Natural killer cell (primary cell): ENCODE results near the gene GADD45A. TPM values are rescaled to one million over a fixed set of nuclear protein-coding genes. Genes with fewer than 3 reads are reported as not detected.

Experiments
- ATAC-seq, 3 donors: fragments of 150-1000 bp in 2 of 3; fragments of 200-7000 bp in 1 of 3; cut with Tn5 transposase; 1 replicate in 1 of 3; 2 replicates in 2 of 3; pipeline ENCODE4 v1.10.0; 2021; ENCODE audit warnings: mild to moderate bottlenecking in 2 of 3, moderate library complexity in 2 of 3
- DNase-seq, 2 donors: peaks; one replicate each; pipeline versions ENCODE4 v3.0.0 to v3.0.0-alpha.2; 2013 to 2021; ENCODE audit warnings: mixed read lengths in 1 of 2
- H3K27ac ChIP-seq: one replicate; pipeline ENCODE4 v1.5.1; 2013; ENCODE audit warnings: mild to moderate bottlenecking, low read length
- H3K27me3 ChIP-seq: one replicate; pipeline ENCODE4 v1.6.1; 2013; ENCODE audit warnings: low read length; ENCODE audit not compliant: control insufficient read depth, insufficient read depth
- H3K36me3 ChIP-seq: one replicate; pipeline ENCODE4 v1.6.1; 2013; ENCODE audit warnings: low read length; ENCODE audit not compliant: control insufficient read depth, insufficient read depth
- H3K4me1 ChIP-seq: one replicate; pipeline ENCODE4 v1.6.1; 2013; ENCODE audit warnings: low read length; ENCODE audit not compliant: control insufficient read depth, insufficient read depth
- H3K4me3 ChIP-seq: one replicate; pipeline ENCODE4 v1.5.1; 2013; ENCODE audit warnings: low read length
- H3K9me3 ChIP-seq: one replicate; pipeline ENCODE4 v1.6.1; 2013; ENCODE audit warnings: low read length; ENCODE audit not compliant: control insufficient read depth, insufficient read depth
- H3K27ac Mint-ChIP-seq, 2 donors: one replicate each; pipeline ENCODE4 v1.8.0; 2022; ENCODE audit warnings: mild to moderate bottlenecking in 2 of 2, mixed read lengths in 2 of 2, moderate library complexity in 1 of 2
- H3K27me3 Mint-ChIP-seq, 2 donors: one replicate each; pipeline ENCODE4 v1.8.0; 2022; ENCODE audit warnings: low read depth in 2 of 2, mixed read lengths in 2 of 2
- H3K36me3 Mint-ChIP-seq: one replicate; pipeline ENCODE4 v1.8.0; 2022; ENCODE audit warnings: mixed read lengths
- H3K4me1 Mint-ChIP-seq, 2 donors: one replicate each; pipeline ENCODE4 v1.8.0; 2022; ENCODE audit warnings: mixed read lengths in 2 of 2
- H3K4me3 Mint-ChIP-seq: one replicate; pipeline ENCODE4 v1.8.0; 2022; ENCODE audit warnings: mild to moderate bottlenecking, moderate library complexity, mixed read lengths
- H3K9me3 Mint-ChIP-seq, 2 donors: one replicate each; pipeline ENCODE4 v1.8.0; 2022; ENCODE audit warnings: mixed read lengths in 2 of 2
- CTCF ChIP-seq: fragments of 200-600 bp; IDR thresholded peaks from one replicate; pipeline ENCODE4 v1.8.0; 2022; ENCODE audit warnings: antibody characterized with exemption
- WGBS: methylation state at CpG from one replicate; pipeline ENCODE4 v1.1.7; 2013; ENCODE audit warnings: missing lambda C conversion rate; ENCODE audit not compliant: insufficient coverage; 5-methylcytosine and 5-hydroxymethylcytosine counted together
- intact Hi-C: fragments of 100-400 bp; cut with micrococcal nuclease; formaldehyde crosslinking; loops from one replicate; pipeline ENCODE4 v1.14.2; 2022
- total RNA-seq, 4 donors: library from RNA; stranded (reverse); fragments of 120-200 nt in 1 of 4; gene quantifications; one replicate each; pipeline versions ENCODE4 v1.2.3 to v1.2.4, GENCODE V29; 2013 to 2022

GADD45A gene
- total RNA-seq, 3 donors from 2014 or later (not counting 1 experiment from before 2014, with no cell fraction given): 21.8 to 30.3 (median 26.6) TPM

- Histone ChIP-seq H3K36me3 (no peaks in the 10 kb centered on the region), H3K4me3 (no peak overlapping the region), H3K27me3 (no peaks in the 10 kb centered on the region), H3K9me3 (no peaks in the 10 kb centered on the region), H3K27ac (no peak overlapping the region), H3K4me1 (no peaks in the 10 kb centered on the region)
- intact Hi-C loops: no loop called here
- Mint-ChIP-seq H3K9me3 (no peaks in the 10 kb centered on the region), H3K4me1 (no peaks in the 10 kb centered on the region), H3K36me3 (no peaks in the 10 kb centered on the region), H3K27me3 (peaks cover 0 to 2% of the 10 kb centered on the region in 2 donors), H3K27ac (no peak overlapping the region), H3K4me3 (no peak overlapping the region)
- WGBS: 79% methylated on average over 7 of the region's 7 CpGs
- TF ChIP-seq CTCF: no peak
- DNase-seq: no peak
- ATAC-seq: no peak
These were observed 37.8 kb upstream of the GADD45A start for GRCh38 chr1:67647036-67647798.

- Mint-ChIP-seq H3K36me3 (no peaks in the 10 kb centered on the region), H3K9me3 (no peaks in the 10 kb centered on the region), H3K27ac (no peak overlapping the region), H3K4me1 (no peaks in the 10 kb centered on the region), H3K27me3 (peaks cover 0 to 2% of the 10 kb centered on the region in 2 donors), H3K4me3 (no peak overlapping the region)
- ATAC-seq: no peak
- Histone ChIP-seq H3K36me3 (no peaks in the 10 kb centered on the region), H3K4me1 (no peaks in the 10 kb centered on the region), H3K27me3 (no peaks in the 10 kb centered on the region), H3K27ac (no peak overlapping the region), H3K4me3 (no peak overlapping the region), H3K9me3 (no peaks in the 10 kb centered on the region)
- TF ChIP-seq CTCF: no peak
- WGBS: 87% methylated on average over 3 of the region's 3 CpGs
- no peak for DNase-seq
- intact Hi-C loops: no loop called here
These were observed 37.1 kb upstream of the GADD45A start for GRCh38 chr1:67647814-67648358.

GRCh38 chr1:67648582-67649326 lies 36.2 kb upstream of the GADD45A start:
- H3K4me1 Mint-ChIP-seq: no peaks in the 10 kb centered on the region

More at GRCh38 chr1:67648582-67649326, 36.2 kb upstream of the GADD45A start:
- Histone ChIP-seq H3K36me3 (no peaks in the 10 kb centered on the region), H3K4me3 (no peak overlapping the region), H3K9me3 (no peaks in the 10 kb centered on the region), H3K27ac (no peak overlapping the region), H3K4me1 (no peaks in the 10 kb centered on the region), H3K27me3 (no peaks in the 10 kb centered on the region)
- H3K9me3 Mint-ChIP-seq: no peaks in the 10 kb centered on the region
- ATAC-seq (no peak), DNase-seq (no peak)
- no peak overlapping the region for H3K27ac Mint-ChIP-seq
- intact Hi-C loops: no loop called here
- H3K4me3 Mint-ChIP-seq: no peak overlapping the region
- peaks cover 2 to 7% of the 10 kb centered on the region in 2 donors for H3K27me3 Mint-ChIP-seq
- TF ChIP-seq CTCF: no peak
- H3K36me3 Mint-ChIP-seq: no peaks in the 10 kb centered on the region
- 77% methylated on average over 5 of the region's 6 CpGs for WGBS
